Brain pericyte (primary cell): ENCODE measurements around the gene KRTAP10-5.
"Not testable (repeated sequence)": the region's sequence is repeated elsewhere in the genome, so short reads cannot be mapped to it uniquely, and the experiment has no call there.

Experiments used
- DNase-seq: peaks from one replicate; pipeline ENCODE4 v3.0.0-alpha.2; 2012; ENCODE audit warnings: low read depth, low spot score

The KRTAP10-5 gene

GRCh38 chr21:44571844-44572782 is 8.3 kb downstream of the KRTAP10-5 start:
- DNase-seq: no peak

GRCh38 chr21:44571296-44571695 is 9.1 kb downstream of the KRTAP10-5 start:
- no peak for DNase-seq

GRCh38 chr21:44569861-44570517 is 10.4 kb downstream of the KRTAP10-5 start:
- DNase-seq: no peak

- DNase-seq: no peak
Measured at GRCh38 chr21:44568667-44569556, 11.5 kb downstream of the KRTAP10-5 start.

- no peak for DNase-seq
Measured at GRCh38 chr21:44568261-44568660, 12.1 kb downstream of the KRTAP10-5 start.

- DNase-seq: no peak
Measured at GRCh38 chr21:44567481-44568171, 12.8 kb downstream of the KRTAP10-5 start.

GRCh38 chr21:44566403-44566802 is 14.0 kb downstream of the KRTAP10-5 start:
- no peak for DNase-seq

GRCh38 chr21:44564886-44565598 is 15.4 kb downstream of the KRTAP10-5 start:
- no peak for DNase-seq

GRCh38 chr21:44564099-44564498 is 16.3 kb downstream of the KRTAP10-5 start:
- no peak for DNase-seq

GRCh38 chr21:44558695-44559094 is 21.7 kb downstream of the KRTAP10-5 start, which contains the start of gene KRTAP10-3:
Gene KRTAP10-3, minus strand, starts transcription at chr21:44558795. Its CDS starts 80 bp downstream, at chr21:44558715.
- no peak for DNase-seq

- DNase-seq: not testable (repeated sequence)
Measured at GRCh38 chr21:44558329-44558675, 22.1 kb downstream of the KRTAP10-5 start.

GRCh38 chr21:44557491-44558328 is 22.7 kb downstream of the KRTAP10-5 start:
- DNase-seq: no peak

- no peak for DNase-seq
Measured at GRCh38 chr21:44556879-44557278, 23.5 kb downstream of the KRTAP10-5 start.

GRCh38 chr21:44555200-44555875 is 25.1 kb downstream of the KRTAP10-5 start:
- DNase-seq: no peak

GRCh38 chr21:44552681-44553080 is 27.7 kb downstream of the KRTAP10-5 start:
- DNase-seq: no peak

- no peak for DNase-seq
Measured at GRCh38 chr21:44552136-44552535, 28.3 kb downstream of the KRTAP10-5 start.

- DNase-seq: no peak
Measured at GRCh38 chr21:44551340-44551961, 29.0 kb downstream of the KRTAP10-5 start, which contains the start of gene KRTAP10-2. Gene KRTAP10-2, minus strand, starts transcription at chr21:44551505. Its CDS starts 47 bp downstream, at chr21:44551458.

- DNase-seq: no peak
Measured at GRCh38 chr21:44550807-44551206, 29.6 kb downstream of the KRTAP10-5 start.
